ENCODE data around the gene TSC22D3.
A peak's percentile ranks its signal among the peaks of the same experiment; 100 is the strongest.
"Not testable (repeated sequence)": the region's sequence is repeated elsewhere in the genome, so short reads cannot be mapped to it uniquely, and the experiment has no call there.

Gene TSC22D3

DNA sequence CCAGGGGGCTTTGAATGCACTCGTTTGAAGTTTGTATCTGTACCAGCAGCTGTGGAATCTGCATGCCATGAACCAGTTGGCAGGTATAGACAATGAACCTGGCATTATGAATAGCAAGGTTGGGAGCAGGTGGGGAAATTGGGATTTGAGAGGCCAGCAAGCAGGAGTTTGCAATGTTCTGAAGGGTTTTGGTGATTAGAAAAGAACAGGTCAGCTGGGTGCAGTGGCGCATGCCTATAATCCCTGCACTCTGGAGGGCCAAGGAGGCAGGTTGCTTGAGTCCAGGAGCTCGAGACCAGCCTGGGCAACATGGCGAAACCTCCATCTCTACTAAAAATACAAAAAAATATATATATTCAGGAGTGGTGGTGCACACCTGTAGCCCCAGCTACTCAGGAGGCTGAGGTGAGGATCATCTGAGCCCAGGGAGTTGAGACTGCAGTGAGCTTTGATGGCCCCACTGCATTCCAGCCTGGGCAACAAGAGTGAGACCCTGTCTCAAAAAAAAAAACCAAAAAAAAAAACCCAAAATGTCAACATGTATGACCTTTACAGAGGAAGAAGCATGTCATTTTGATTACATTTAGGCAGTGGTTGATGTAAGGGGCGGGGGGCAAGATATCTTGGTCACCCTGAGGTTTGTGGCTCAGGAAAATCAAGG, 63.9 kb downstream of the TSC22D3 start:
- no peak for DNase-seq

GRCh38 chrX:107710617-107711391, 64.8 kb downstream of the TSC22D3 start:
- DNase-seq: peak; percentile 61

DNA sequence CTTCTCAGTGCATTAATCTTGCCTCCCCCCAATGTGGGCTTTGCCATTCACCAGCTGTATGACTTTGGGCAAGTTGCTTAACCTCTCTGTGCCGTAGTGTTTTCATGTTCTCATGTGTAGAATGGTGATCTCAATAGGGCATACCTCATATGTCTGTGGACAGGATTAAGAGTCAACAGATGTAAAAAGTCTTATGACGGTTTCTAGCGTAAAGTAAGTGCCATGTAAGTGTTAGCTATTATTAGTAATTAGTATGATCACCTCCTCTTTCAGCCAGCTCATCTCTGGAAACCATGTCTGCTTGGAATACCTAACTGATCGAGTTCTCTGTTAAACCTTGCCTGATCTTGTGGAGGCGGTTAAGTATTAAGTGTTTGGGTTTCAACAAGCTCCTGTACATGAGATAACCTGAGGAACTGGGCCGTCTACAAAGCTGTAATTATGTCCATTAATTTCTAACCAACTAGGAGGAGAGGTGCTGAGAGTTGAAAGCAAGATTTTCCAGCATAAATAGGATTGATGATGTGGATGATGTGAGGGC, 66.3 kb downstream of the TSC22D3 start:
- no peak for DNase-seq

DNA sequence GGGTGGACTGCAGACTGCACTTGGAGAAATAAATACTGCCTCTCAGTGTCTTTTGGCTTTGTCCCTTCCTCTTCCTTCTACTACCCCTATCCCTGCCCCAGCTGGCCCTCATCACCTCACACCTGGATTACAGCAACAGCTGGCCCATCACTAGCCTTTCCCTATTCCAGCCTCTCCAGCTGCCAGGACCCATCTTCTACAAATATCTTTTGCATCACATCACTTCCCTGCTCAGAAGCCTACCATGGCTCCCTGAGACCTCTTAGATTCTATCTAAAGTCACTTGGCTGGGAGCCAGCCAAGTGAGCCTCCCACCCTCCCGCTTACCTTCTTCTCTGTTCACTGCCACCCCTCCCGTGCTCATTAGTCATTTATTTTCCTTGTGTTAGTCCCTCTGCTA, 66.8 kb downstream of the TSC22D3 start:
- no peak for DNase-seq

DNA sequence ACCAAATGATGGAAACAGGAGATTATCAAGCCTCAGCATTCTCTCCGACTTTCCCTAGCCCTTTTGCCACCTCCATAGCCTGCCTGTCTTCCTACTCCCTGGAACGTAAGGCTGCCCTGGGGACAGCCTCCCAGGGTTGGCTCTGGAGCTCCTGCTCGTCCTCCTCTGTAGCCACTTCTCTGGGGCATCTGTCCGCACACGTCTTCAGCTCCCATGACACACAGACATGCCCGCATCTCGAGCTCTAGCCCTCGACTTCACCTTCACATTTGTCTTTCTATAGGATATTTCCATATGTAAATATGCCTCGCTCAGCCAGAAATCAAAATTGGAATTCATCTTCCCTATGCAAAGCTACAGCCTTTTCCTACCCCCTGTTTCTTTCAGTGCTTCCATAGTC, 67.7 kb downstream of the TSC22D3 start:
- DNase-seq: no peak

DNA sequence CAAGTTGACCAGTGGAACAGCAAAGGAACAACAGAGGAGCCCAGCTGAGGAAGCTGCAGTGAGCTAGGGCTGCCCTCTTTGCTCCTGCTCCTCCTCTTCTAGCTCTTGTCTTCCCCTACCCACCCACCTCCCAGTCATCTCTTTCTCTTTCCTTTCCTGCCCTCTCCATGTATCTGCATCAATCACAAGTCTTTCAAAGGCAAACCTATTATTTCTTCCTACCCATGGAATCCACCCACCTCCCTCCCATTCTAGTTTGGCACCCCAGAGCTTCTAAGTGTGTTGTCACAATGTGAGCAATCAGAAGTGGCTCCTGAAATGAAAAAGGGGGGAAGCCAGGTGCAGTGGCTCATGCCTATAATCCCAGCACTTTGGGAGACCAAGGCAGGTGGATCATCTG, 69.3 kb downstream of the TSC22D3 start:
- no peak for DNase-seq

DNA sequence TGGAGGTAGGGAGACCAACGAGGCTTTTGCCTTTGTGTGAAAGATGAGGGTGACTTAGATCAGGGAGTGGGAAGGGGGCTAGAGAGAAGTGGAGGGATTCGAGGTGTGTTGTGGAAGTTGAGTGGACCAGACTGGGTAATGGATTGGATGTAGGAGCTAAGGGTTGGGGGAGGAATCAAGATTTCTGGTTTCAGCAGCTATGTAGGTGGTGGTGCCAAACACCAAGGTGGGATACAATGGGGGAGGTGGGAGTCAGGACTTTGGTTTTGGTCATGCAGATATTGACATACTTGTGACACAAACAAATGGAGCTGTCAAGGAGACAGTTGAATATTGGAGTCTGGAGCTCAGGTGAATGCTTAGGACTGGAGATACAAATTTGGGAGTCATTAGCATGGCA, 71.0 kb downstream of the TSC22D3 start:
- DNase-seq: no peak

DNA sequence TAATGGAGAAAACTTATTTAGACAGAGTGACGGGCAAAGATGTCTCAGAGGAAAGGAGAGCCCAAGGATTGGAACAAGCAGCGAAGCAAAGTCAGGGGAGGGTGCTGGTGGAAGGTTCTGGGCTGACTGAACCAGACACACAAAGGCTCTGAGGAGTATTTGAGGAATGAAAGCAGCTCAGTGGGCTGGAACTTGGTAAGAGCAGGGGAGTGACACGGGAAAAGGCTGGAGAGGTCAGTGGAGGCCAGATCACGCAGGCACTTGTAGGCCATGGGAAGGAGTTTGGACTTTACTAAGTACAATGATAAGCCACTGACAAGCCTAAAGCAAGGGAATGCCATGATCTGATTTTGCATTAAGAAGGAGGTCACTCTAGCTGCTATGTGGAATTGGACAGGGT, 71.4 kb downstream of the TSC22D3 start:
- no peak for DNase-seq

GRCh38 chrX:107701493-107702121, 74.0 kb downstream of the TSC22D3 start:
- no peak for DNase-seq

GRCh38 chrX:107700790-107701189, 74.8 kb downstream of the TSC22D3 start:
- DNase-seq: no peak

DNA sequence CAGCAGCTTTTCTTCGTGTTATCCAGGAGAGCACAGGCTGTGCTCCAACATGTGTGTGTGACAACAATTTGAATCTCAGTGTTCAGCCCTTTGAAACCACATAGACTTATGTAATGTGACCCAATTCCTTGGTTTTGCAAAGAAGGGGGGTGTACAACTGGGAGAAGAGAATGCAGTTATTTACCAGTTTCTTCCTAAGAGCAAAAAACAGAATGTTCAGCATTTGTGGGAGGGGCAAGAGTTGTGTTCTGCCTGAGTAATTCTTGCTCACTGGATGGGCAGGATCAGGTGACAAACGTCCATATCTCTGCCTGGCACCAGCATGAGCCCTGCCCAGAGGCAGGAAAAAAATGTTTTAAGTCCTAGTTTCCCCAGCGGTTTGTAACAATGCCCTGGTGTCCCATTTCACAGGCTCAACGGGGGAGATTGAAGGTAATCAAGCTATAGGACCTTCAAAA, 75.2 kb downstream of the TSC22D3 start:
- DNase-seq: no peak

DNA sequence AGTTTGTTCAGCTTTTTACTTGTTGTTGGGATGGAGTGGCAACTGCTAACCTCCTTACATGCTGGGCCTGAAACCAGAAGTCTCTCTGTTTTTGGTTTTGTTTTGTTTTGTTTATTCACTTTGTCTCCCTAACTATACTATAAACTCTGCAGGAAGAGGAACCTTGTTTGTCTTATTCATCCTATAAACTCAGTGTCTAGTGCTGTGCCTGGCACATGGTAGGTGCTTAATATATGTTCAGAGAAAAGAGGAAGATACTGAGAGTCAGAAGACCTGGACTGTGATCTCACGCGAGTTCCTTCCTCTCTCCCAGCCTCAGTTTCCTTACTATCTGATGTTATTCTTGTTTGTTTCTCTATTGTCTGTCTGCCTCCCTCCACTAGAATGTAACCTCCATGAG, 76.0 kb downstream of the TSC22D3 start:
- DNase-seq: no peak

DNA sequence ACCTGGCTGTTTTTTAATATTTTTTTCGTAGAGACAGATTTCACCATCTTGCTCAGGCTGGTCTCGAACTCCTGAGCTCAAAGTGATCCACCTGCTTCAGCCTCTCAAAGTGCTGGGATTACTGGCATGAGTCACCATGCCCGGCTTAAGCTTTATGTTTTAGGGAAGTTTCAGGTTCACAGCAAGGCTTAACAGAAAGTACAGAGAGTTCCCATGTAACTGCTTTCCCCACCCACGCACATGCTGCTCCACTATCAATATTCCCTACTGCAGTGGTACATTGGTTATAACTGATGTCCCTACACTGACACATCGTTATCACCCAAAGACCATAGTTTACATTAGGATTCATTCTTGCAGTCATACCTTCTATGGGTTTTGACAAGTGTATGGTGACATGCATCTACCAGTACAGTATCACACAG, 84.6 kb downstream of the TSC22D3 start:
- no peak for DNase-seq

DNA sequence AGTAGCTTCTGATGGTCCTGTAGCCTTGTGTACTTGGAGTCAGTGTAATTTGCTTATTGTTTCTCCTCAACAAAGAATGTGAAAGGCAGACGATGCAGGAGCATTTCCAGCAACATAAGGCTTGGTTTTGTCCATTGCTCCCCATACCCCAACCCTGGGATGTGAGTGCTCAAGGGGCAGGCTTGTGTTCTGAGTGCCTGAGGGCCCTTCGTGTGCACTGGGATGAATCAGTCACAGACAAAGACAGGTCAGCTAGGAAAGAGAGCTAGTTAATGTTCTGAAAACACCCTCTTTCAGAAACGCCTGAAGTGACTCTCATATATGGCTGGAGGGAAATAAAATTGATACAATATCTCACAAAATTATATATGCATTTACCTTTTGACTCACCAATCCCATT, 88.1 kb downstream of the TSC22D3 start:
- no peak for DNase-seq

DNA sequence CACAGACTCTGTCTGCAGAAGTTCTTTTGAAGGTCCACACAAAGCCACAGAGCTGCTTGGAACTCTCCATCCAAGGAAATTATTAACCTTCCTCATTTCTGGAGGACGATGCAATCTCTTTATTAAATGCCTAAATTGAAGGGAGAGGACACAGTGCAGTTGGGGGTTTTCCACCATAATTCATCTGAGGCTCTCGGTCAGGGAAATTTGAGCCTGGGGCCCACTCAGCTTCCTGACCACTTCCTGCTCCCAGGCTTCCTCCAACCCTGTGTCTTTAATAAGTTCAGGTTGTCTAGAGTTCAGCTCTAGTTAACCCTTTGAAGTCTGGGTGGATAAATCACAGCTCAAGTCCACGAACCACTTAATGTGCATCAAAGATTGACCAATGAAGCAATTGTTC, 88.8 kb downstream of the TSC22D3 start:
- DNase-seq: no peak

DNA sequence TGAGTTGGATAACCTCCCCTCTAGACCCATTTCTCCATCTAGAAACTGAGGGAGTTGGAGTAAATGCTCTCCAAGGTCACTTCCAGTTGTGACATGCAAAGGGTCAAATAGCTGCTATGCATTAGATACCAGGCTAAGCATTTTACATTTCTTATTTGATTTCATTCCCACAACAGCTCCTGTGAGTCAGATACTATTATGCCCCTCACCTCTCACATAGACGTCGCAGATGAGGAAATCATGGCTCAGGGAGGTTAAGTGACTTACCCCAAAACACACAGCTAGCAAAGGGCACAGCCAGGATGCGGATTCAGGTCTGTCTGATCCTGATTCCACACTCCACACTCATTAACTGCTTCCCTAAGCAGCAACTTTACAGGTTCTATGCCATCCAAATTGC, 89.6 kb downstream of the TSC22D3 start:
- no peak for DNase-seq

- not testable (repeated sequence) for DNase-seq
Observed at GRCh38 chrX:107685586-107685985, 90.0 kb downstream of the TSC22D3 start.

- DNase-seq: no peak
Observed at GRCh38 chrX:107684956-107685385, 90.6 kb downstream of the TSC22D3 start.

GRCh38 chrX:107683931-107684330, 91.7 kb downstream of the TSC22D3 start:
- DNase-seq: no peak

DNA sequence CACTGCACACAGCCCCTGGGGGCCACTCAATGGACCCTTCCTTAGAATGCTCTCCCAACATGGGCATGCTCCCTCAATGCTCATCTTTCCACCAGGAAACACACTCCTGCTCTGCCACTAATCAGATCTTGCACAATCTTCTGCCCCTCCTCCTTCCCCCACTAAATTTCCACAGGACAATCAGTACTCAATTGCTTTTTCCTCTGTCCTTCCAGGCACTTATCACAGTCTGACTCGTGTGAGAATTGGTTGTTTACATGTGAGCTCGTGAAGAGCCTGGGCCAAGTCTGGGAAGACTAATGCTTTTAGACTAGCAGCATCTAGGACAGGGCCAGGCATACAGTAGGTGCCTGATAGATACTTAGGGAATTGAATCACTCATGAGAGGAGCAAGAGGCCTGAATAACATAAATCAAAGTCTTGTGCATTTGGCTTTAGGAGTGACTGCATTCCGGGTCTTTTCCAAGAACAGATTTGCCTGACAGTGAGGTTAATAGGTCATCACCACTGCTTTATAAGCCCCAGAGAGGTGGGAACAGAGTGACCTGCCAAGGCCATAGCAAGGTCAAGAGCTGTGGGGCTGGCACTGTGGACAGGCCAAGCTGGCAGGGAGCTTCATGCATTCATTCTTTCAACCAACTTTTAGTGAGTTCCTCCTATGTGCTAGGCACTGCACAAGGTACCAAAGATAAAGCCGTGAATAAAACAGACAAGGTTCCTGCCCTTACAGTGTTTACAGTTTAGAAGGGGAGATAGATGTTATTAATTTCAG, 92.3 kb downstream of the TSC22D3 start:
- DNase-seq: no peak

DNA sequence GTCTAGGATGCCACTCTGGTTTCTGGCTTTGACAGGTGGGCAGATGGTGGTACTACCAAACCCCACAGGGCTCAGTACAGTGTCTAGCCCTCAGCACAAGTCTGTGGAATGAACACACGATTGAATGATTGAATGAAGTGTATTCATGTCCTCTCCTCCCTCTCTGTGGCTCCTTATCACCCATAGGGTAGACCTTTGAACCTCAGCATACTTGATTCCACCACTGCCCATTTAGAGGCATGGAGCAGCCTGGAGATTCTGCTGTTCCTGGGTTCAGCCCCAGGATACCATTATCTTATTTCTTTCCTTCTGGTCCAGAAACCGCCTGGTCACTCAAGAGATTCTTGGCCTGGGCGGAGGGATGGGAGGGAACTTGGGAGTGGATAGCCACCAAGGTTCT, 93.3 kb downstream of the TSC22D3 start:
- DNase-seq: no peak

DNA sequence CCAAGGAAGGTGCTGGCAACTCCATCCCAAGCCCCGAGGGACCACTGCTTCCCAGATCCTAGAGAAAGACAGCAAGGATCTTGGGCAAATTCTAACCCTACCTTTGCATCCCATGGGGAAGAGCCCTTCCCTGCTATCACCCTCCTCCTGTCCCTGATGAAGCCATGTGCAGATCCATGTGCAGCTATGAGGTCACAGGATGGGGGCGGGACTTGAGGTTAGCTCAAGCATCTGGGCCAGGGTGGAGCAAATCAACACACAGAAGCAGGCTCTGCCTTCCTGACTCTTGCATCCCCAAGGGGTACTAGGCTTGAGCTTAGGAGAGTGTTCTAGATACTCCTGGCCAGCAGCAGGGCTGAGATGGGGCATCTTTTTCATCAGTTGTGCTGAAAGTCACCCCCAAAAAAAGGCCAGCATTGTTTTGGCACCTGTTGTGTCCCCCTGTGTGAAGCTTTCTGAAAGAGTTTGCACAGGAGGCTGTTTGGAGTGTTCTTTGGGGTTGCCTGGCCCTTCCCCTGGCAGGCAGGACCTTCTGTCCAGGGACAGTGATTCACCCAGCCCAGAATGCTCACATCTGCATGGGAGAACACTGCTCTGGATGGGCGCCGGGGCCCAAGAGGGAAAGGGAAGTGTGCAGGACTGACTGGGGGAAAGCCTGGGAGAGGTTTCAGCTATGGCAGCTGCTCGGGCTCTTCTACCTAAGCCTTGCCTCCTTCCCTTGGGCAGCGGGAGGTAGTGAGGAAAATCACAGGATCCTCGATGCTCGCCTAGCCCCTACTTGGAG, 96.4 kb downstream of the TSC22D3 start:
- peak; percentile 64 for DNase-seq

Measured in effector CD4-positive, alpha-beta T cell (primary cell).